Fibroblast of skin of left biceps (primary cell): Measurements from ENCODE around the gene ZBTB9.
"Not testable (repeated sequence)": the region's sequence is repeated elsewhere in the genome, so short reads cannot be mapped to it uniquely, and the experiment has no call there.

Source experiments
- DNase-seq, 2 experiments: peaks; one replicate each; pipeline ENCODE4 v3.0.0-alpha.2; 2013; ENCODE audit warnings: low read depth in 2 of 2

Gene ZBTB9

GRCh38 chr6:33466075-33466735, 11.8 kb downstream of the ZBTB9 start:
- no peak for DNase-seq

GRCh38 chr6:33467091-33467490, 12.7 kb downstream of the ZBTB9 start:
- no peak for DNase-seq

GRCh38 chr6:33469661-33470060, 15.3 kb downstream of the ZBTB9 start:
- DNase-seq: no peak

- DNase-seq: no peak
These were observed 23.5 kb downstream of the ZBTB9 start for GRCh38 chr6:33477864-33478263.

- no peak for DNase-seq
These were observed 26.8 kb downstream of the ZBTB9 start for GRCh38 chr6:33481192-33481591.

- not testable (repeated sequence) for DNase-seq
These were observed 28.2 kb downstream of the ZBTB9 start for GRCh38 chr6:33482620-33483019.

- DNase-seq: no peak
These were observed 29.3 kb downstream of the ZBTB9 start for GRCh38 chr6:33483678-33484077.

GRCh38 chr6:33484673-33485262, 30.4 kb downstream of the ZBTB9 start:
- not testable (repeated sequence) for DNase-seq

- DNase-seq: not testable (repeated sequence)
These were observed 31.3 kb downstream of the ZBTB9 start for GRCh38 chr6:33485680-33486079.

- DNase-seq: no peak
These were observed 34.0 kb downstream of the ZBTB9 start for GRCh38 chr6:33488339-33488738.

GRCh38 chr6:33490198-33490597, 35.8 kb downstream of the ZBTB9 start:
- no peak for DNase-seq

GRCh38 chr6:33490621-33491020, 36.2 kb downstream of the ZBTB9 start:
- no peak for DNase-seq

- DNase-seq: no peak
These were observed 37.7 kb downstream of the ZBTB9 start for GRCh38 chr6:33492093-33492492.

- DNase-seq: no peak
These were observed 42.8 kb downstream of the ZBTB9 start for GRCh38 chr6:33497157-33497556.

- no peak for DNase-seq
These were observed 48.1 kb downstream of the ZBTB9 start for GRCh38 chr6:33502486-33502885.

GRCh38 chr6:33504486-33504885, 50.1 kb downstream of the ZBTB9 start:
- DNase-seq: no peak

GRCh38 chr6:33505548-33506370, 51.4 kb downstream of the ZBTB9 start:
- no peak for DNase-seq
